Epithelial cell of alveolus of lung (primary cell): Measurements from ENCODE around the gene CMPK1. TPM values are rescaled to one million over a fixed set of nuclear protein-coding genes. Genes with fewer than 3 reads are reported as not detected.

Source experiments
- total RNA-seq: library from RNA; depleted of rRNA; stranded (reverse); fragments of >200 nt; gene quantifications from 2 replicates; pipeline ENCODE4 v1.2.1, GENCODE V29; 2015

The CMPK1 gene
- 61.9 and 64.4 TPM in 2 replicates for total RNA-seq

GRCh38 chr1:47333578-47333921 lies at the start of gene CMPK1:
Gene CMPK1, plus strand, starts transcription at chr1:47333790. Its CDS starts 156 bp downstream, at chr1:47333946.

DNA sequence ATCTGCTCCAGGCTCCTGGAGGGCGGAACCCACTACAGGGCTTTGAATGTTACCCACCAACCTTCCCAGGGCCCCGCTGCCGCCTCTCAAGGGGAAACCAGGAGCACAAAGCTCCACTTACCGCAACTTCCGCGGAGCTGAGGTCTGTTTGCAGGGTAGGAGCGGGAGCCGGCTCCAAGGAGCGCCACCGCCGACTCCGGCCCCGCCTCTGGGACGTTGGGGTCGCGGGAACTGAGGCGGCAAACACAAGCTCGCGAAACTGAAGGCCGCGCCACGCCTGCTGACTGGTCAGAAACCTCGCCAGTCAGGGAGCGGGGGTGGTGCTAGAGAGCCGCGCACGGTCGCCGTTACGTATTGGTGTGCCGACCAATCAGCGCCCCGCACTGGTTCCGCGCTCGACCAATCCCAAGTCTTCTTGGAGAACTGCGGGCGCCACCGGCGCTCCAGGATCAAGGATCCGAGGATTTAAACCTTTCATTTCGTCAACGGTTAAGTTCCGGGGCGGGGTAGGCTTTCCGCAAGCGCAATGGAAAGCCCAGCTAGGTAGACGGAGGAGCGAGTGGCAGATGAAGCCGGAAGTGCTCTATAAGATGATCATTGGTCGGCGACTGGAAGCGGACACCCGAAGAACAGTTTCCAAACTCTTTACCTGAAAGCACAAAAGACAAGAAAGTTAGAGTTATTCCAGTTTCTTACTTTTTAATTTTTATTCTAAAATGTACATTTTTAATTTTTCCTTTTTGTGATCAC lies 19.5 kb upstream of the CMPK1 start, which contains the start of gene STIL:
STIL (minus strand) TSS at position 233 of the 750 bp plus-strand sequence. CDS start 3,828 bp downstream, outside the sequence.

DNA sequence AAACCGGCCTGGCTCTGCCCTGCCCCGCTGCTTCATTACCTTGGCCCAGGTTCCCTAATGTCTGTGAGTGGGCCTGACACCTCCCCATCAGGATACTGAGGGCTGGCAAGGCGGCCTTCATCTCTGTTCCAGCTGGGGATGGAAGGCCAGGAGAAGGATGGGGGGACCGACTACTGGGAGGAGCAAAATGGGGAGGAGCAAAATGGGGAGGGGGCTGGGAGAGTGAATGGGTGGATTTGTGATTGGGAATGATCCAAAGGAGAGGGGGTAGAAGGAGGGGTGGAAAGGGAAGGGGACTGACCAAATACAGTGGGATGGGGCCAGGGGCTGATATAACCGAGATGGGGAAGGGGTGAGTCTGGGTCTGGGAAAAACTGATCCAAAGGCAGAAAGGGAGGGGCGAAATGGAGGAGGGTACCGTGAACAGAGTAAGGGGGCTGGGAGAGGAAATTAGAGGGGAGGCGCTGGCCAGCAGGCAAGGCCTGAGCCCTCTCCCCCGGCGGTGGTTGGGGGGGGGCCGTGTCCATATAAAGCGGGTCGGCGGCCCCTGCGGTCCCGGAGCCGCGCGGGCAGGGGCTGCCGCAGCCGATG lies 82.2 kb downstream of the CMPK1 start, which contains the start of gene FOXE3:
FOXE3 (plus strand) TSS at position 558 of the 591 bp plus-strand sequence; CDS start at position 589, 31 bp downstream.

Other genes starting within 250 kb of the CMPK1 start
- gene CYP4A22, start 196.3 kb upstream of the CMPK1 start, total RNA-seq: not detected in 2 replicates
- not detected in 2 replicates for gene PDZK1IP1, start 143.8 kb upstream of the CMPK1 start, total RNA-seq
- gene TAL1, start 101.6 kb upstream of the CMPK1 start, total RNA-seq: under 0.01 TPM in 1 of 2 replicates, not detected in the other
- 5.7 and 15.1 TPM in 2 replicates for gene STIL, start 19.6 kb upstream of the CMPK1 start, total RNA-seq
- gene FOXE3, start 82.5 kb downstream of the CMPK1 start, total RNA-seq: not detected in 2 replicates
- 0.26 TPM in 1 of 2 replicates, not detected in the other for gene FOXD2, start 104.3 kb downstream of the CMPK1 start, total RNA-seq